PC-9 (cell line): ENCODE measurements around the gene NFIA. TPM values are rescaled to one million over a fixed set of nuclear protein-coding genes. Genes with fewer than 3 reads are reported as not detected.
A peak's percentile ranks its signal among the peaks of the same experiment; 100 is the strongest.

ENCODE experiments used
- BruUV-seq: library from RNA; stranded (reverse); fragments of 400-500 nt; replicated peaks from 2 replicates; lab custom pipeline; 2021; lab: Mats Ljungman, UMichigan
- CTCF ChIA-PET: fragments of 300-600 bp; sonication (Branson Sonifier 250); formaldehyde crosslinking; loops from one replicate; lab custom pipeline; 2022; ENCODE audit warnings: antibody characterized with exemption; lab: Charles Lee
- POLR2A ChIA-PET: fragments of 300-600 bp; sonication (Branson Sonifier 250); formaldehyde crosslinking; loops from one replicate; lab custom pipeline; 2022; ENCODE audit warnings: antibody characterized with exemption; ENCODE audit not compliant: unreplicated experiment; lab: Charles Lee
- DNase-seq, 2 experiments: peaks; one replicate each; pipeline versions ENCODE4 v3.0.0 to v3.0.0-alpha.2; 2015 to 2022; ENCODE audit warnings: mixed read lengths in 1 of 2
- H2AFZ ChIP-seq: fragments of 200-600 bp; sonication (generic); 2 replicates; pipeline ENCODE4 v1.8.1; 2017; ENCODE audit warnings: antibody characterized with exemption
- H3F3A ChIP-seq: fragments of 200-600 bp; sonication (generic); 2 replicates; pipeline ENCODE4 v1.8.1; 2017; ENCODE audit warnings: antibody characterized with exemption, mild to moderate bottlenecking, low read depth; ENCODE audit not compliant: insufficient read depth
- H3K27ac ChIP-seq: fragments of 200-600 bp; sonication (generic); 2 replicates; pipeline ENCODE4 v1.6.1; 2016; ENCODE audit warnings: mixed run types
- H3K27me3 ChIP-seq: fragments of 200-600 bp; sonication (generic); 2 replicates; pipeline ENCODE4 v1.6.1; 2016; ENCODE audit warnings: low read depth, mixed run types; ENCODE audit not compliant: insufficient read depth
- H3K36me3 ChIP-seq: fragments of 200-600 bp; sonication (generic); 2 replicates; pipeline ENCODE4 v1.6.1; 2016; ENCODE audit warnings: low read depth, mixed run types
- H3K4me1 ChIP-seq: fragments of 200-600 bp; sonication (generic); replicated peaks from 2 replicates; pipeline ENCODE4 v1.6.1; 2016; ENCODE audit warnings: mixed run types; ENCODE audit not compliant: insufficient read depth
- H3K4me2 ChIP-seq: fragments of 200-600 bp; sonication (generic); 2 replicates; pipeline ENCODE4 v1.6.1; 2017; ENCODE audit warnings: mixed run types
- H3K4me3 ChIP-seq: fragments of 200-600 bp; sonication (generic); 2 replicates; pipeline ENCODE4 v1.6.1; 2016; ENCODE audit warnings: mixed run types
- H3K79me2 ChIP-seq: fragments of 200-600 bp; sonication (generic); 2 replicates; pipeline ENCODE4 v1.6.1; 2017; ENCODE audit warnings: low read depth, mixed run types
- H3K9me2 ChIP-seq: fragments of 200-600 bp; sonication (generic); 2 replicates; pipeline ENCODE4 v1.8.1; 2017; ENCODE audit warnings: mild to moderate bottlenecking; ENCODE audit not compliant: insufficient read depth
- H3K9me3 ChIP-seq: fragments of 200-600 bp; sonication (generic); 2 replicates; pipeline ENCODE4 v1.8.1; 2016; ENCODE audit warnings: low read depth; ENCODE audit not compliant: insufficient read depth
- H4K20me1 ChIP-seq: fragments of 200-600 bp; sonication (generic); 2 replicates; pipeline ENCODE4 v1.8.1; 2017; ENCODE audit not compliant: insufficient read depth
- CTCF ChIP-seq: fragments of 200-600 bp; sonication (generic); conservative IDR thresholded peaks from 2 replicates; pipeline ENCODE4 v1.6.1; 2017; ENCODE audit warnings: mixed run types, antibody characterized with exemption, mild to moderate bottlenecking, moderate library complexity
- EZH2 ChIP-seq: fragments of 200-600 bp; sonication (generic); IDR thresholded peaks from 2 replicates; pipeline ENCODE4 v1.8.0; 2017; ENCODE audit warnings: antibody characterized with exemption, low read depth
- intact Hi-C: fragments of 100-400 bp; cut with micrococcal nuclease; formaldehyde crosslinking; loops from one replicate; pipeline ENCODE4 v1.10.0; 2022; ENCODE audit not compliant: unreplicated experiment
- total RNA-seq: library from RNA; stranded (reverse); gene quantifications from 2 replicates; pipeline ENCODE4 v1.2.3, GENCODE V29; 2021

Gene NFIA
- total RNA-seq, 1 experiment from 2014 or later = 26.7 TPM

- ChIA-PET POLR2A (no interaction called here), CTCF (no interaction called here)
- Histone ChIP-seq H3K4me2 (peak overlapping the region; percentile 61), H3K4me1 (peaks cover 51% of the 10 kb centered on the region), H3K27ac (peak overlapping the region; percentile 96), H3K27me3 (no peaks in the 10 kb centered on the region), H3K4me3 (no peak overlapping the region), H3K79me2 (no peaks in the 10 kb centered on the region), H3F3A (peaks cover 34% of the 10 kb centered on the region), H3K36me3 (no peaks in the 10 kb centered on the region), H4K20me1 (no peaks in the 10 kb centered on the region), H3K9me3 (no peaks in the 10 kb centered on the region), H2AFZ (no peak overlapping the region), H3K9me2 (no peaks in the 10 kb centered on the region)
- TF ChIP-seq EZH2 (no peak), CTCF (no peak)
- DNase-seq = peak in 1 of 2 experiments; percentile 36
- intact Hi-C loops = no loop called here
- BruUV-seq = no TSS peak
These were observed 399.9 kb downstream of the NFIA start for GRCh38 chr1:61482170-61482734.

DNA sequence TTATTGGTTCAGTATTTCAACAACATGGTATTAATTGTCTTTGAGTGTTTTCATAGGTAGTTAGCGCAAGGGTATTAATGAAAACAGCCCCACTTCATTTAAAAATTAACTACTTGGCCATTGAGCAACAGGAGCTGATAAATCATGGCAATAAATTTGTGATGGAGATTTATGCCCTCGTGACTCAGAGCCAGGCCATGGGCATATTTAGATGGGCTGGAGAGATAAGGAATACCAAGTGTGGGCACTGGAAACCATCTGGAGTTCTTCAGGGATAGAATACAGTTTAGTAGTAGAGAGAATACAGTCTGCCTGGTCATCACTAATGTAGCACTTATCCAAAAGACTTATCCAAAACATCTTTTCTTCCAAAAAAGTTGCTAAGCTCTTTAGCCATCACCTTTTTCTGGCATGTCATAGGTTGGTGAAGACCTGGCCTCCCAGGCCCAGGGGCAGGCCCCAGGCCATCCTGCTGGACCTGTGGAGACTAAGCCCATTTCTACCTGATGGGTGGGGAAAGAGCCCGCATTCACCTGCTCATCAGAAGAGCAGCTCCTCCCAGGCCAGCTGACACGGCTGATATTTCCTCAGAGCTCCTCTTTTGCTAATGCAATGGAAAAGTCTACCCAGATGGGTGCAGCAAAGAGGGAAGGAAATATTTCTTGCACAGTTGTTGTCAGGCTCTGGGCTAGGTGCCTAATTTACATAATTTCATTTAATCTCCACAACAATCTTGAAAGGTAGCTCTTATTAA lies 404.6 kb downstream of the NFIA start:
- no peaks in the 10 kb centered on the region for H3K27me3 ChIP-seq
- CTCF ChIA-PET = no interaction called here
- H3K36me3 ChIP-seq = no peaks in the 10 kb centered on the region
- peaks cover 40% of the 10 kb centered on the region for H3K4me1 ChIP-seq
- TF ChIP-seq EZH2 (no peak), CTCF (no peak)
- intact Hi-C loops = no loop called here
- no peaks in the 10 kb centered on the region for H3K79me2 ChIP-seq
- no peaks in the 10 kb centered on the region for H3K9me3 ChIP-seq
- POLR2A ChIA-PET = no interaction called here
- no peak overlapping the region for H3K4me3 ChIP-seq
- H4K20me1 ChIP-seq = no peaks in the 10 kb centered on the region
- DNase-seq = peak in 1 of 2 experiments; percentile 79
- BruUV-seq = no TSS peak
- H2AFZ ChIP-seq = no peak overlapping the region
- H3F3A ChIP-seq = peaks cover 19% of the 10 kb centered on the region
- no peaks in the 10 kb centered on the region for H3K9me2 ChIP-seq
- H3K4me2 ChIP-seq = peak overlapping the region; percentile 16; the same call in 1 of the 2 replicates
- no peak overlapping the region for H3K27ac ChIP-seq

GRCh38 chr1:61487801-61488200 lies 405.4 kb downstream of the NFIA start:
- Histone ChIP-seq H4K20me1 (no peaks in the 10 kb centered on the region), H3K4me2 (no peak overlapping the region), H3F3A (peaks cover 11% of the 10 kb centered on the region; the same call in 1 of the 2 replicates), H3K4me3 (no peak overlapping the region), H3K27ac (no peak overlapping the region), H3K9me3 (no peaks in the 10 kb centered on the region), H2AFZ (no peak overlapping the region), H3K4me1 (peaks cover 31% of the 10 kb centered on the region), H3K79me2 (no peaks in the 10 kb centered on the region), H3K9me2 (no peaks in the 10 kb centered on the region), H3K27me3 (no peaks in the 10 kb centered on the region), H3K36me3 (no peaks in the 10 kb centered on the region)
- ChIA-PET POLR2A (no interaction called here), CTCF (interaction anchor here (0.6 kb wide), 1 partner anchor 922 kb away, joined by 3 read pairs; no protein-coding TSS in a partner anchor)
- TF ChIP-seq CTCF (no peak), EZH2 (no peak)
- DNase-seq = no peak
- BruUV-seq = no TSS peak
- intact Hi-C loops = no loop called here
